Measurements from ENCODE around the gene HSPG2. TPM values are rescaled to one million over a fixed set of nuclear protein-coding genes. Genes with fewer than 3 reads are reported as not detected.

The HSPG2 gene
- total and polyA plus RNA-seq, 10 of the 15 experiments (the other 5 are each of a cell fraction or from before 2014, with no cell fraction given): 0.30 to 3.4 (median 0.73) TPM; not detected in 2

GRCh38 chr1:21861602-21862429 lies 75.3 kb downstream of the HSPG2 start:
- FAIRE-seq: no peak
- no peak overlapping the region for H3K4me2 ChIP-seq (ENCODE audit: control insufficient read depth, insufficient read depth)
- intact Hi-C loops (cut with micrococcal nuclease; ENCODE audit: unreplicated experiment) (no loop called here), in situ Hi-C loops (cut with MboI) (no loop called here)
- no peaks in the 10 kb centered on the region; the same call in 2 of the 3 replicates for H3K9me3 ChIP-seq (replicated peaks; ENCODE audit: control insufficient read depth, insufficient read depth, low read length)
- H4K20me1 ChIP-seq (ENCODE audit: control insufficient read depth, insufficient read depth): no peaks in the 10 kb centered on the region
- ChIA-PET CTCF (no interaction called here), RAD21 (ENCODE audit: unreplicated experiment) (no interaction called here), POLR2A (no interaction called here), SMC1A (ENCODE audit: uncharacterized antibody, unreplicated experiment) (no interaction called here)
- no peak overlapping the region for H3K4me3 ChIP-seq
- BruUV-seq (replicated peaks): no TSS peak
- WGBS (ENCODE audit: insufficient coverage, insufficient replicate concordance, low lambda C conversion rate, missing lambda C conversion rate): 70% methylated on average over 19 of the region's 19 CpGs
- H3K36me3 ChIP-seq (ENCODE audit: control insufficient read depth in 2 of 2, insufficient read depth in 2 of 2, low read length in 1 of 2): no peaks in the 10 kb centered on the region
- H2AFZ ChIP-seq (ENCODE audit: control insufficient read depth, low read depth, low read length): no peak overlapping the region
- H3K4me1 ChIP-seq (ENCODE audit: control insufficient read depth, insufficient read depth, low read length): peaks cover 18% of the 10 kb centered on the region
- H3K27me3 ChIP-seq (replicated peaks in 1 of 2; ENCODE audit: control insufficient read depth in 2 of 2, insufficient read depth in 2 of 2, low read length in 1 of 2): no peaks in the 10 kb centered on the region
- H3K27ac ChIP-seq (ENCODE audit: control insufficient read depth, insufficient read depth): no peak overlapping the region
- no peak overlapping the region for H3K9ac ChIP-seq (ENCODE audit: control insufficient read depth, insufficient read depth, low read length)
- TF ChIP-seq YY1 (IDR thresholded peaks at IDR 0.05; ENCODE audit: low read depth, low read length) (no peak), ATF3 (IDR thresholded peaks at IDR 0.05; ENCODE audit: borderline replicate concordance, extremely low read depth, low read depth, low read length) (no peak), ELK1 (IDR thresholded peaks at IDR 0.05; ENCODE audit: low read depth, low read length) (no peak), ZBED1 (IDR thresholded peaks at IDR 0.05; ENCODE audit: borderline replicate concordance) (no peak), HDAC2 (IDR thresholded peaks at IDR 0.05) (no peak), LARP7 (IDR thresholded peaks at IDR 0.05) (no peak)
- TF ChIP-seq, protein P1, sequence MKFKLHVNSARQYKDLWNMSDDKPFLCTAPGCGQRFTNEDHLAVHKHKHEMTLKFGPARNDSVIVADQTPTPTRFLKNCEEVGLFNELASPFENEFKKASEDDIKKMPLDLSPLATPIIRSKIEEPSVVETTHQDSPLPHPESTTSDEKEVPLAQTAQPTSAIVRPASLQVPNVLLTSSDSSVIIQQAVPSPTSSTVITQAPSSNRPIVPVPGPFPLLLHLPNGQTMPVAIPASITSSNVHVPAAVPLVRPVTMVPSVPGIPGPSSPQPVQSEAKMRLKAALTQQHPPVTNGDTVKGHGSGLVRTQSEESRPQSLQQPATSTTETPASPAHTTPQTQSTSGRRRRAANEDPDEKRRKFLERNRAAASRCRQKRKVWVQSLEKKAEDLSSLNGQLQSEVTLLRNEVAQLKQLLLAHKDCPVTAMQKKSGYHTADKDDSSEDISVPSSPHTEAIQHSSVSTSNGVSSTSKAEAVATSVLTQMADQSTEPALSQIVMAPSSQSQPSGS (IDR thresholded peaks at IDR 0.05; ENCODE audit: low read length): no peak
- TF ChIP-seq, protein P2, sequence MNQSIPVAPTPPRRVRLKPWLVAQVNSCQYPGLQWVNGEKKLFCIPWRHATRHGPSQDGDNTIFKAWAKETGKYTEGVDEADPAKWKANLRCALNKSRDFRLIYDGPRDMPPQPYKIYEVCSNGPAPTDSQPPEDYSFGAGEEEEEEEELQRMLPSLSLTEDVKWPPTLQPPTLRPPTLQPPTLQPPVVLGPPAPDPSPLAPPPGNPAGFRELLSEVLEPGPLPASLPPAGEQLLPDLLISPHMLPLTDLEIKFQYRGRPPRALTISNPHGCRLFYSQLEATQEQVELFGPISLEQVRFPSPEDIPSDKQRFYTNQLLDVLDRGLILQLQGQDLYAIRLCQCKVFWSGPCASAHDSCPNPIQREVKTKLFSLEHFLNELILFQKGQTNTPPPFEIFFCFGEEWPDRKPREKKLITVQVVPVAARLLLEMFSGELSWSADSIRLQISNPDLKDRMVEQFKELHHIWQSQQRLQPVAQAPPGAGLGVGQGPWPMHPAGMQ (IDR thresholded peaks at IDR 0.05; ENCODE audit: borderline replicate concordance): no peak
- H3K79me2 ChIP-seq (ENCODE audit: control insufficient read depth, insufficient read depth, low read length): no peaks in the 10 kb centered on the region
- no peak for DNase-seq (ENCODE audit: low read depth, low spot score)
- no peak for ATAC-seq

Data from GM12878 (cell line).